ENCODE results near the gene ABCB4.

DNA sequence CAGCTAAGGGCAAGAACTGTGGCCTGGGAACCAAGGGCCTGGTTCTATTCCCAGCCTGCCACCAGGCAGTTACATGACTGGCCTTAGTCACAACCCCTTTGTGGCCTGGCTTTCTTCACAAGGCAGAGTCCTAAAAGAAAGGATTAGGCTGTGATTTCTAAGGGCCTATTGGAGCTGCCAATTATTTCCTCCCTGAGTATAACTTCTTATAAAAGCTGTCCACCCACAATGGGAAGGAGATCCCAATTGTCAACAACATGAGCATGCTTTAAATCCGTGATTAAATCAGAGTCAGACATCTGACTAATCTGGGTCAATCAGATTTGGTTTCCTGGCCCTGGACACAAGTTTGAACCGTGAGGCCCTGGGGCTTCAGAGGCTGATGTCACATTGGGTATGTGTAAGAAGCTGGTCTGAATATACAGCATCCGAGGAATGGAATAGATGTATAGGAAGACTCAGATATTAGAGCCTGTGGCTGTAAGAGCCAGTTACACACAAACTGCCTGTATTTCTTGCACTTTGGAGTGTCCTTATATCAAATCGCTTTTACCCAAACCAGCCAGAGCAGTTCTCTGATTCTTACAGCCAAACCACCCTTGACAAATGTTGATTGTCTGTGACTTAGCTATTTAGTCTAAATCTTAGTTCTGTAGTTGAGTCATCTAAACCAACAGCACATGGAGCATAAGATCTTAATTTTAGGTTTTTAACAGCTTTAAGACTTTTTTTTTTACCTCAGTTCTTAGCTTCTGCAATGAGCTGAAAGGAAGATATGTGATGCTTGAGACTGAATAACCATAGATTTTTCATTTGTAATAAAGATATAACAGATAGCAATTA, 61.3 kb downstream of the ABCB4 start:
- TF ChIP-seq, protein P1, sequence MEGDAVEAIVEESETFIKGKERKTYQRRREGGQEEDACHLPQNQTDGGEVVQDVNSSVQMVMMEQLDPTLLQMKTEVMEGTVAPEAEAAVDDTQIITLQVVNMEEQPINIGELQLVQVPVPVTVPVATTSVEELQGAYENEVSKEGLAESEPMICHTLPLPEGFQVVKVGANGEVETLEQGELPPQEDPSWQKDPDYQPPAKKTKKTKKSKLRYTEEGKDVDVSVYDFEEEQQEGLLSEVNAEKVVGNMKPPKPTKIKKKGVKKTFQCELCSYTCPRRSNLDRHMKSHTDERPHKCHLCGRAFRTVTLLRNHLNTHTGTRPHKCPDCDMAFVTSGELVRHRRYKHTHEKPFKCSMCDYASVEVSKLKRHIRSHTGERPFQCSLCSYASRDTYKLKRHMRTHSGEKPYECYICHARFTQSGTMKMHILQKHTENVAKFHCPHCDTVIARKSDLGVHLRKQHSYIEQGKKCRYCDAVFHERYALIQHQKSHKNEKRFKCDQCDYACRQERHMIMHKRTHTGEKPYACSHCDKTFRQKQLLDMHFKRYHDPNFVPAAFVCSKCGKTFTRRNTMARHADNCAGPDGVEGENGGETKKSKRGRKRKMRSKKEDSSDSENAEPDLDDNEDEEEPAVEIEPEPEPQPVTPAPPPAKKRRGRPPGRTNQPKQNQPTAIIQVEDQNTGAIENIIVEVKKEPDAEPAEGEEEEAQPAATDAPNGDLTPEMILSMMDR (IDR thresholded peaks at IDR 0.05; ENCODE audit: insufficient read depth, low read depth, low read length), result no peak
- no peak for TF ChIP-seq EZH2 (IDR thresholded peaks at IDR 0.05; ENCODE audit: insufficient read depth, low read length)
